Measurements from ENCODE around the gene NEDD8.
"Not testable (repeated sequence)": the region's sequence is repeated elsewhere in the genome, so short reads cannot be mapped to it uniquely, and the experiment has no call there.

The NEDD8 gene

DNA sequence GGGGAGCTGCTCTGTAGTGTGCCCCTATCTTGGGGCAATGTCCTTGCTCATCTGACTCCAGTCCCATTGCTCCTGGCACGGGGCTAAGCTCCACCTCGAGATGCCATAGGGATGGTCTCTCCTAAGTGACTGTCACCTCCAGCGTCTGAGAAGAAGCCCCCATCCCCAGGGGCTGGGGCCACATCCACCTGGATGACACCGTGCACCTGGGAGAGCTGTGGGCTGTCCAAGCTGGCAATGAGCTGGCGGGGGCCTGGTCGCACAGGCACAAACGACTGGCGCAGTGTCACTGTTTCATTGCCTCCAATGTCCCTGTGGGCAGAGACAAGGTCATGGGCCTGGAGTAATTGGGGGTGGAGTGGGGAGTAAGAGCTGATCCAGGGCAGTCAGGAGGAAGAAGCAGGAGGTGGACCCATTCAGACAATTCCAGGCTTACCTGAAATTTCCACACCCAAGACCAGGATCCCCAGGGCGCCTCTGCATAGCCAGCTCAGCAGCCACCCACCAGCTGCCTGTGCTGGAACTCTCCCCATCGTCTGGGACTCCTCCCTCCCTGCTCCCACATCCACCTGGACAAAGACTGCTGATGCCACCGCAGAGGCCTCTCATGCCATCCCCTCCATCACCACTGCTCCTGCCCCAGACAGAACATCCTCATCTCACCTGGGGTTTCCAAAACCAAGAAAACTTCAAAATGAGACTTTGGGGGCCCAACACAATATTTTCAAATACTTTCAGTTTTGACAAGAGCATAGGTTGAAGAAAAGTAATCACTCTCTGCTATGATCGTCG lies 17.3 kb upstream of the NEDD8 start:
- no peak for ATAC-seq
- TF ChIP-seq TCF4 (CRISPR knock-in tag; IDR thresholded peaks at IDR 0.05; ENCODE audit: borderline replicate concordance), result no peak
- no peak for TF ChIP-seq ZFP3 (CRISPR knock-in tag; IDR thresholded peaks at IDR 0.05)
- no peak for TF ChIP-seq OSR1 (CRISPR knock-in tag; IDR thresholded peaks at IDR 0.05)
- no peak for TF ChIP-seq TOX (CRISPR knock-in tag; IDR thresholded peaks at IDR 0.05; ENCODE audit: borderline replicate concordance)
- TF ChIP-seq ZNF8 (CRISPR knock-in tag; IDR thresholded peaks at IDR 0.05), result no peak
- no peak for TF ChIP-seq ISL1 (CRISPR knock-in tag; IDR thresholded peaks at IDR 0.05)
- TF ChIP-seq, protein P1, sequence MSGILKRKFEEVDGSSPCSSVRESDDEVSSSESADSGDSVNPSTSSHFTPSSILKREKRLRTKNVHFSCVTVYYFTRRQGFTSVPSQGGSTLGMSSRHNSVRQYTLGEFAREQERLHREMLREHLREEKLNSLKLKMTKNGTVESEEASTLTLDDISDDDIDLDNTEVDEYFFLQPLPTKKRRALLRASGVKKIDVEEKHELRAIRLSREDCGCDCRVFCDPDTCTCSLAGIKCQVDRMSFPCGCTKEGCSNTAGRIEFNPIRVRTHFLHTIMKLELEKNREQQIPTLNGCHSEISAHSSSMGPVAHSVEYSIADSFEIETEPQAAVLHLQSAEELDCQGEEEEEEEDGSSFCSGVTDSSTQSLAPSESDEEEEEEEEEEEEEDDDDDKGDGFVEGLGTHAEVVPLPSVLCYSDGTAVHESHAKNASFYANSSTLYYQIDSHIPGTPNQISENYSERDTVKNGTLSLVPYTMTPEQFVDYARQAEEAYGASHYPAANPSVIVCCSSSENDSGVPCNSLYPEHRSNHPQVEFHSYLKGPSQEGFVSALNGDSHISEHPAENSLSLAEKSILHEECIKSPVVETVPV (CRISPR knock-in tag; IDR thresholded peaks at IDR 0.05), result no peak
- TF ChIP-seq BACH2 (CRISPR knock-in tag; IDR thresholded peaks at IDR 0.05; ENCODE audit: borderline replicate concordance), result no peak
- no peak for TF ChIP-seq CSDC2 (CRISPR knock-in tag; IDR thresholded peaks at IDR 0.05)

DNA sequence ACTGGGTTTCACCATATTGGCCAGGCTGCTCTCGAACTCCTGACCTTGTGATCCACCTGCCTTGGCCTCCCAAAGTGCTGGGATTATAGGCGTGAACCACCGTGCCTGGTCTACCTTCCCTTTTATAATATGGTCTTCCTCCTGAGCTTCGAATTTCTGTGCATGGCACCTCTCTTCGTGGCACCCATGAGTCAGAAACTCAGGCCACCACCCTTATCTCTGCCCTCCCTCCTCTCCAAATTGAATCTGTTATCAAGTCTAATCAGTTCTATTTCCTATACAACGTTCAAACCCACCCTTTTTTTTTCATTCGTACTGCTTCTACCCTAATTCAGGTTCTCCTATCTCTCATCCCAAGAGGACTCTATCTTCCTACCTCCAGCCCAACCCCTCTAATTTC lies 15.3 kb upstream of the NEDD8 start:
- TF ChIP-seq ZFP3 (CRISPR knock-in tag; IDR thresholded peaks at IDR 0.05) (no peak), ZNF565 (CRISPR knock-in tag; conservative IDR thresholded peaks at IDR 0.05; ENCODE audit: low read depth) (no peak), CSDC2 (CRISPR knock-in tag; IDR thresholded peaks at IDR 0.05) (no peak), TOX (CRISPR knock-in tag; IDR thresholded peaks at IDR 0.05; ENCODE audit: borderline replicate concordance) (no peak), ESRRG (CRISPR knock-in tag; IDR thresholded peaks at IDR 0.05) (no peak), RARB (CRISPR knock-in tag; IDR thresholded peaks at IDR 0.05) (no peak)
- TF ChIP-seq, protein P2, sequence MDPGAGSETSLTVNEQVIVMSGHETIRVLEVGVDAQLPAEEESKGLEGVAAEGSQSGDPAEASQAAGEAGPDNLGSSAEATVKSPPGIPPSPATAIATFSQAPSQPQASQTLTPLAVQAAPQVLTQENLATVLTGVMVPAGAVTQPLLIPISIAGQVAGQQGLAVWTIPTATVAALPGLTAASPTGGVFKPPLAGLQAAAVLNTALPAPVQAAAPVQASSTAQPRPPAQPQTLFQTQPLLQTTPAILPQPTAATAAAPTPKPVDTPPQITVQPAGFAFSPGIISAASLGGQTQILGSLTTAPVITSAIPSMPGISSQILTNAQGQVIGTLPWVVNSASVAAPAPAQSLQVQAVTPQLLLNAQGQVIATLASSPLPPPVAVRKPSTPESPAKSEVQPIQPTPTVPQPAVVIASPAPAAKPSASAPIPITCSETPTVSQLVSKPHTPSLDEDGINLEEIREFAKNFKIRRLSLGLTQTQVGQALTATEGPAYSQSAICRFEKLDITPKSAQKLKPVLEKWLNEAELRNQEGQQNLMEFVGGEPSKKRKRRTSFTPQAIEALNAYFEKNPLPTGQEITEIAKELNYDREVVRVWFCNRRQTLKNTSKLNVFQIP (CRISPR knock-in tag; IDR thresholded peaks at IDR 0.05; ENCODE audit: borderline replicate concordance, low read depth), result no peak
- ATAC-seq, result no peak

DNA sequence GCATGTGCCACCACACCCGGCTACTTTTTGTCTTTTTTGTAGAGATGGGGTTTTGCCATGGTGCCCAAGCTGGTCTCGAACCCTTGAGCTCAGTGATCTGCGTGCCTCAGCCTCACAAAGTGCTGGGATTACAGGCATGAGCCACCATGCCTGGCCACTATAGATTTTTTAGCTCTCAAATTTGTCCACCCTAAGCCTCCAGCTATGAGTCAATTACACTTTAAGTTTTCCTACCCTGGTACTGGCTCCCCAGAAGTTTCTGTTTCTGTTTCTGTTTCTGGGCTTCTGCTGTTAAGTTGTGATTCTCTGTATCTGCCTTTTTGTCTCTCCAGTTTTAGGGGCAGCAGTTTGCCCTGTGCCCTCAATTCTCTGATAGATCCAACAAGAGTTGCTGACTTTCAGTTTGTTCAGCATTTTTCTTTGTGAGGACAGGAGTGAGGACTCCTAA lies 14.6 kb upstream of the NEDD8 start:
- TF ChIP-seq ZC3H10 (CRISPR knock-in tag; IDR thresholded peaks at IDR 0.05), result no peak
- TF ChIP-seq ARNTL (CRISPR knock-in tag; IDR thresholded peaks at IDR 0.05; ENCODE audit: borderline replicate concordance, low read depth), result no peak
- TF ChIP-seq, protein P2 (CRISPR knock-in tag; IDR thresholded peaks at IDR 0.05; ENCODE audit: borderline replicate concordance, low read depth), result no peak
- TF ChIP-seq PPARA (CRISPR knock-in tag; IDR thresholded peaks at IDR 0.05; ENCODE audit: borderline replicate concordance), result no peak
- no peak for TF ChIP-seq ZFP30 (CRISPR knock-in tag; IDR thresholded peaks at IDR 0.05)
- TF ChIP-seq, protein P1 (CRISPR knock-in tag; IDR thresholded peaks at IDR 0.05), result no peak
- TF ChIP-seq BACH2 (CRISPR knock-in tag; IDR thresholded peaks at IDR 0.05; ENCODE audit: borderline replicate concordance), result no peak
- TF ChIP-seq ZNF70 (CRISPR knock-in tag; IDR thresholded peaks at IDR 0.05), result no peak
- TF ChIP-seq, protein P3, sequence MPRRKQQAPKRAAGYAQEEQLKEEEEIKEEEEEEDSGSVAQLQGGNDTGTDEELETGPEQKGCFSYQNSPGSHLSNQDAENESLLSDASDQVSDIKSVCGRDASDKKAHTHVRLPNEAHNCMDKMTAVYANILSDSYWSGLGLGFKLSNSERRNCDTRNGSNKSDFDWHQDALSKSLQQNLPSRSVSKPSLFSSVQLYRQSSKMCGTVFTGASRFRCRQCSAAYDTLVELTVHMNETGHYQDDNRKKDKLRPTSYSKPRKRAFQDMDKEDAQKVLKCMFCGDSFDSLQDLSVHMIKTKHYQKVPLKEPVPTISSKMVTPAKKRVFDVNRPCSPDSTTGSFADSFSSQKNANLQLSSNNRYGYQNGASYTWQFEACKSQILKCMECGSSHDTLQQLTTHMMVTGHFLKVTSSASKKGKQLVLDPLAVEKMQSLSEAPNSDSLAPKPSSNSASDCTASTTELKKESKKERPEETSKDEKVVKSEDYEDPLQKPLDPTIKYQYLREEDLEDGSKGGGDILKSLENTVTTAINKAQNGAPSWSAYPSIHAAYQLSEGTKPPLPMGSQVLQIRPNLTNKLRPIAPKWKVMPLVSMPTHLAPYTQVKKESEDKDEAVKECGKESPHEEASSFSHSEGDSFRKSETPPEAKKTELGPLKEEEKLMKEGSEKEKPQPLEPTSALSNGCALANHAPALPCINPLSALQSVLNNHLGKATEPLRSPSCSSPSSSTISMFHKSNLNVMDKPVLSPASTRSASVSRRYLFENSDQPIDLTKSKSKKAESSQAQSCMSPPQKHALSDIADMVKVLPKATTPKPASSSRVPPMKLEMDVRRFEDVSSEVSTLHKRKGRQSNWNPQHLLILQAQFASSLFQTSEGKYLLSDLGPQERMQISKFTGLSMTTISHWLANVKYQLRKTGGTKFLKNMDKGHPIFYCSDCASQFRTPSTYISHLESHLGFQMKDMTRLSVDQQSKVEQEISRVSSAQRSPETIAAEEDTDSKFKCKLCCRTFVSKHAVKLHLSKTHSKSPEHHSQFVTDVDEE (CRISPR knock-in tag; IDR thresholded peaks at IDR 0.05), result no peak
- no peak for TF ChIP-seq OSR1 (CRISPR knock-in tag; IDR thresholded peaks at IDR 0.05)
- TF ChIP-seq RARB (CRISPR knock-in tag; IDR thresholded peaks at IDR 0.05), result no peak
- no peak for TF ChIP-seq CSDC2 (CRISPR knock-in tag; IDR thresholded peaks at IDR 0.05)
- TF ChIP-seq ZNF8 (CRISPR knock-in tag; IDR thresholded peaks at IDR 0.05), result no peak

DNA sequence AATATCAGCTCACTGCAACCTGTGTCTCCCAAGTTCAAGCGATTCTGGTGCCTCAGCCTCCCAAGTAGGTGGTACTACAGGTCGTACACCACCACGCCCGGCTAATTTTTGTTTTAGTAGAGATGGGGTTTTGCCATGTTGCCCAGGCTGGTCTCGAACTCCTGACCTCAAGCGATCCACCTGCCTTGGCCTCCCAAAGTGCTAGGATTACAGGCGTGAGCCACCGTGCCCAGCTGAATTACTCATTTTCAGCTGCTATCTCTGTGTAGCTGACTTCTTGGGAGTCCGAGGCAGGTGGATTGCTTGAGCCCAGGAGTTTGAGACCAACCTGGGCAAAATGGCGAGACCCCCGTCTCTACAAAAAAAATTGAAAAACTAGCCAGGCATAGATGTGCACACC lies 13.2 kb upstream of the NEDD8 start:
- not testable (repeated sequence) for ATAC-seq

More for the DNA sequence above, 14.6 kb upstream of the NEDD8 start:
- no peak for ATAC-seq
